Measurements from ENCODE around the gene HMOX1. TPM values are rescaled to one million over a fixed set of nuclear protein-coding genes. Genes with fewer than 3 reads are reported as not detected.

Gene HMOX1
- total RNA-seq, 3 donors from 2014 or later (not counting 1 experiment from before 2014, with no cell fraction given), result 7.5 to 61.6 (median 15.9) TPM

GRCh38 chr22:35343664-35344550 lies 37.0 kb upstream of the HMOX1 start:
- H3K4me1 ChIP-seq (ENCODE audit: control insufficient read depth, insufficient read depth, low read length), result no peaks in the 10 kb centered on the region
- no peaks in the 10 kb centered on the region for H3K9me3 Mint-ChIP-seq
- no peak overlapping the region for H3K4me3 Mint-ChIP-seq
- no peaks in the 10 kb centered on the region for H3K27me3 Mint-ChIP-seq (ENCODE audit: low read depth in 2 of 2)
- no peaks in the 10 kb centered on the region for H3K4me1 Mint-ChIP-seq
- H3K27me3 ChIP-seq (ENCODE audit: control insufficient read depth, insufficient read depth, low read length), result no peaks in the 10 kb centered on the region
- H3K36me3 Mint-ChIP-seq, result no peaks in the 10 kb centered on the region
- WGBS (ENCODE audit: insufficient coverage), result 96% methylated on average over 26 of the region's 26 CpGs
- no peak overlapping the region for H3K4me3 ChIP-seq (ENCODE audit: low read length)
- DNase-seq (no peak), ATAC-seq (no peak)
- H3K27ac ChIP-seq (ENCODE audit: low read length), result no peak overlapping the region
- no peaks in the 10 kb centered on the region for H3K9me3 ChIP-seq (ENCODE audit: control insufficient read depth, insufficient read depth, low read length)
- H3K36me3 ChIP-seq (ENCODE audit: control insufficient read depth, insufficient read depth, low read length), result peaks cover 15% of the 10 kb centered on the region
- no peak for TF ChIP-seq CTCF (IDR thresholded peaks at IDR 0.05)
- intact Hi-C loops (cut with micrococcal nuclease), result no loop called here
- H3K27ac Mint-ChIP-seq, result no peak overlapping the region

- intact Hi-C loops (cut with micrococcal nuclease), result no loop called here
- no peak for TF ChIP-seq CTCF (IDR thresholded peaks at IDR 0.05)
- no peaks in the 10 kb centered on the region for H3K9me3 Mint-ChIP-seq
- WGBS (ENCODE audit: insufficient coverage), result 87% methylated on average over 14 of the region's 14 CpGs
- H3K27ac Mint-ChIP-seq, result no peak overlapping the region
- no peak for DNase-seq
- Histone ChIP-seq H3K36me3 (ENCODE audit: control insufficient read depth, insufficient read depth, low read length) (peaks cover 15% of the 10 kb centered on the region), H3K9me3 (ENCODE audit: control insufficient read depth, insufficient read depth, low read length) (no peaks in the 10 kb centered on the region), H3K4me3 (ENCODE audit: low read length) (no peak overlapping the region), H3K27ac (ENCODE audit: low read length) (no peak overlapping the region), H3K27me3 (ENCODE audit: control insufficient read depth, insufficient read depth, low read length) (no peaks in the 10 kb centered on the region), H3K4me1 (ENCODE audit: control insufficient read depth, insufficient read depth, low read length) (no peaks in the 10 kb centered on the region)
- H3K4me1 Mint-ChIP-seq, result no peaks in the 10 kb centered on the region
- no peak for ATAC-seq
- no peaks in the 10 kb centered on the region for H3K27me3 Mint-ChIP-seq (ENCODE audit: low read depth in 2 of 2)
- H3K4me3 Mint-ChIP-seq, result no peak overlapping the region
- H3K36me3 Mint-ChIP-seq, result no peaks in the 10 kb centered on the region
Measured at GRCh38 chr22:35344956-35345690, 35.8 kb upstream of the HMOX1 start.

DNA sequence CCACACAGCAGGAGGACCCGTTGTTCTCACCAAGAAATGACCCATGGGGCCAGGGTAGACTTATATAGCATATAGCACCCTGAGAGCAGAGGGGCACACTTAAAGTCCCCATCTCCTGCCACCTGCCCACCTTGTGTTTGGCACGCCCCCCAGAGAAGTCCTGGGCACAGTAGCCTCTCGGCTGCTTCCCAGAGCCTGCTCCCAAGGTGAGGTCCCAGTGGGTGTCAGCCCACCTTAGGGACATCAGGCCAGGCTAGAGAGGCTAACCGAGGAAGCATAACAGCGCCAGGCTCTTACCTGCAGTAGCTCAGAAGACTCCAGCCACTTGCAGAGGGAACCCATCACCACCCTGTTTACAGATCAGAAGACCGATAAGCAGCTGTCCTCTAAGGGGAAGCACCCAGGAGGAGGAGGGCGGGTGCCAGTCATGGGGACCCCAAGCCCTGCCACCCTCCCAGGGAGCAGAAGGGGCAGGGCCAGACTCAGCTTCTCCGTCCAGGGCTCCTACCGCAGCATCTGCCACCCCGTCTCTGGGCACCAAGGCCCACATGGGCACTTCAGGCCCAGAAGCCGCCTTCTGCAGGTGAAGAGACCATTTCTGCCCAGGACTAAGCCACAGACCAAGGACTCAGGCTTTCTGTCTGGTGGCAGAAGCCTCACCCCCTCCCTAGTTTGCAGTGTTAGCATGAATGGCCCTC lies 34.9 kb upstream of the HMOX1 start:
- no peak for TF ChIP-seq CTCF (IDR thresholded peaks at IDR 0.05)
- Histone ChIP-seq H3K27ac (ENCODE audit: low read length) (no peak overlapping the region), H3K36me3 (ENCODE audit: control insufficient read depth, insufficient read depth, low read length) (peaks cover 12% of the 10 kb centered on the region), H3K4me1 (ENCODE audit: control insufficient read depth, insufficient read depth, low read length) (peaks cover 7% of the 10 kb centered on the region), H3K4me3 (ENCODE audit: low read length) (no peak overlapping the region), H3K27me3 (ENCODE audit: control insufficient read depth, insufficient read depth, low read length) (no peaks in the 10 kb centered on the region), H3K9me3 (ENCODE audit: control insufficient read depth, insufficient read depth, low read length) (no peaks in the 10 kb centered on the region)
- no peak overlapping the region for H3K4me3 Mint-ChIP-seq
- intact Hi-C loops (cut with micrococcal nuclease), result no loop called here
- ATAC-seq (no peak), DNase-seq (no peak)
- no peaks in the 10 kb centered on the region for H3K9me3 Mint-ChIP-seq
- H3K27me3 Mint-ChIP-seq (ENCODE audit: low read depth in 2 of 2), result peaks cover 0 to 2% of the 10 kb centered on the region in 2 donors
- no peak overlapping the region for H3K27ac Mint-ChIP-seq
- 92% methylated on average over 11 of the region's 11 CpGs for whole genome bisulfite sequencing (ENCODE audit: insufficient coverage)
- H3K36me3 Mint-ChIP-seq, result no peaks in the 10 kb centered on the region
- H3K4me1 Mint-ChIP-seq, result peaks cover 6 to 8% of the 10 kb centered on the region in 2 donors
